ENCODE measurements around the gene MYPOP. TPM values are rescaled to one million over a fixed set of nuclear protein-coding genes. Genes with fewer than 3 reads are reported as not detected.

Gene MYPOP
- total and polyA plus RNA-seq, 9 of the 15 experiments (the other 6 are each of a cell fraction or from before 2014, with no cell fraction given) = 0.32 to 7.6 (median 1.6) TPM

DNA sequence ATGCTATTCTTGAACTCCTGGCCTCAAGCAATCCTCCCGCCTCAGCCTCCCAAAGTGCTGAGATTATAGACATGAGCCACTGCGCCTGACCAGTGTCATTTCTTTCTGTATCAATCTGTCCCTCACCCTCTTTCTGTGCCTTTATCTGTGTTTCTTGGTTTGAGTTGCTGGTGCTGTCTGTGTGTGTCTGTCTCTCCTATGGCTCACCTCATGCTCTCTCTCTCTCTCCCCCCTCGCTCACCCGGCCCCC lies 26.3 kb downstream of the MYPOP start:
- Histone ChIP-seq H3K4me2 (ENCODE audit: insufficient read depth, low read length) (peak overlapping the region; percentile 68), H3K36me3 (ENCODE audit: control insufficient read depth, insufficient read depth, low read length) (peaks cover 9% of the 10 kb centered on the region), H3K9ac (ENCODE audit: insufficient read depth in 1 of 2, low read depth in 2 of 2, low read length in 2 of 2) (peak overlapping the region; percentile 74 to 91; a peak in 3 of 4 replicates), H3K9me1 (ENCODE audit: control insufficient read depth, insufficient read depth, low read length) (no peaks in the 10 kb centered on the region), H3K79me2 (ENCODE audit: control insufficient read depth, insufficient read depth, low read length) (peaks cover 3% of the 10 kb centered on the region; the same call in 1 of the 3 replicates), H3K27me3 (ENCODE audit: control insufficient read depth in 2 of 2, insufficient read depth in 2 of 2, low read length in 2 of 2) (no peaks in the 10 kb centered on the region), H4K20me1 (replicated peaks; ENCODE audit: control insufficient read depth, insufficient read depth, low read length) (no peaks in the 10 kb centered on the region), H3K9me3 (replicated peaks; ENCODE audit: control insufficient read depth, insufficient read depth, low read depth, low read length) (no peaks in the 10 kb centered on the region), H3K4me1 (replicated peaks in 1 of 2; ENCODE audit: control insufficient read depth in 2 of 2, insufficient read depth in 2 of 2, low read length in 2 of 2) (peaks cover 51 to 74% of the 10 kb centered on the region in 2 experiments), H2AFZ (ENCODE audit: low read depth, low read length) (peak overlapping the region; percentile 89), H3K27ac (ENCODE audit: extremely low read depth, low read depth, low read length) (peak overlapping the region; percentile 90), H3K4me3 (no peak overlapping the region)
- DNase-seq (ENCODE audit: extremely low read depth in 1 of 4, low spot score in 3 of 4) = peak in 1 of 4 experiments; percentile 76
- intact Hi-C loops (cut with micrococcal nuclease) = no loop called here
- FAIRE-seq = peak; percentile 81
- peak; percentile 64 for ATAC-seq
- CTCF ChIA-PET (ENCODE audit: low intra/inter-chr PET ratio) = interaction anchor here (0.7 kb wide), 1 partner anchor 202 kb away, joined by 4 read pairs; no protein-coding TSS in a partner anchor
- in situ Hi-C loops (cut with MboI) = no loop called here
- no TSS peak for BruUV-seq (replicated peaks)
- 13% methylated on average over 4 of the region's 4 CpGs for WGBS (ENCODE audit: insufficient coverage, low coverage, missing lambda C conversion rate)
- POLR2A ChIA-PET = interaction anchor here (1.1 kb wide), 1 partner anchor 10 kb away, joined by 5 read pairs; no protein-coding TSS in a partner anchor
- TF ChIP-seq MNT (conservative IDR thresholded peaks at IDR 0.05) (no peak), ZNF561 (CRISPR knock-in tag; conservative IDR thresholded peaks at IDR 0.05) (no peak), ZFP30 (CRISPR knock-in tag; IDR thresholded peaks at IDR 0.05; ENCODE audit: borderline replicate concordance) (no peak), ZNF583 (CRISPR knock-in tag; IDR thresholded peaks at IDR 0.05) (no peak), CBFA2T3 (IDR thresholded peaks at IDR 0.05) (peak; percentile 56), TBL1XR1 (IDR thresholded peaks at IDR 0.05; ENCODE audit: low read length in 2 of 2) (0 out of 4 replicates have a peak, but pooled peaks have one; percentile 6 to 10), CREB1 (IDR thresholded peaks at IDR 0.05) (no peak), CREB1 (CRISPR knock-in tag; IDR thresholded peaks at IDR 0.05) (no peak), RBM17 (IDR thresholded peaks at IDR 0.05; ENCODE audit: borderline replicate concordance, low read depth, low read length) (no peak), KDM1A (IDR thresholded peaks at IDR 0.05) (peak in 1 of 2 experiments; percentile 69; a peak in 3 of 4 replicates), TAF9B (IDR thresholded peaks at IDR 0.05; ENCODE audit: partially characterized antibody) (no peak), BCLAF1 (IDR thresholded peaks at IDR 0.05; ENCODE audit: borderline replicate concordance in 1 of 2, control insufficient read depth in 1 of 2, low read depth in 2 of 2, low read length in 1 of 2) (0 out of 4 replicates have a peak, but pooled peaks of 1 of the 2 experiments have one; percentile 8), HSF4 (CRISPR knock-in tag; IDR thresholded peaks at IDR 0.05; ENCODE audit: borderline replicate concordance) (no peak)
- TF ChIP-seq, protein P1, sequence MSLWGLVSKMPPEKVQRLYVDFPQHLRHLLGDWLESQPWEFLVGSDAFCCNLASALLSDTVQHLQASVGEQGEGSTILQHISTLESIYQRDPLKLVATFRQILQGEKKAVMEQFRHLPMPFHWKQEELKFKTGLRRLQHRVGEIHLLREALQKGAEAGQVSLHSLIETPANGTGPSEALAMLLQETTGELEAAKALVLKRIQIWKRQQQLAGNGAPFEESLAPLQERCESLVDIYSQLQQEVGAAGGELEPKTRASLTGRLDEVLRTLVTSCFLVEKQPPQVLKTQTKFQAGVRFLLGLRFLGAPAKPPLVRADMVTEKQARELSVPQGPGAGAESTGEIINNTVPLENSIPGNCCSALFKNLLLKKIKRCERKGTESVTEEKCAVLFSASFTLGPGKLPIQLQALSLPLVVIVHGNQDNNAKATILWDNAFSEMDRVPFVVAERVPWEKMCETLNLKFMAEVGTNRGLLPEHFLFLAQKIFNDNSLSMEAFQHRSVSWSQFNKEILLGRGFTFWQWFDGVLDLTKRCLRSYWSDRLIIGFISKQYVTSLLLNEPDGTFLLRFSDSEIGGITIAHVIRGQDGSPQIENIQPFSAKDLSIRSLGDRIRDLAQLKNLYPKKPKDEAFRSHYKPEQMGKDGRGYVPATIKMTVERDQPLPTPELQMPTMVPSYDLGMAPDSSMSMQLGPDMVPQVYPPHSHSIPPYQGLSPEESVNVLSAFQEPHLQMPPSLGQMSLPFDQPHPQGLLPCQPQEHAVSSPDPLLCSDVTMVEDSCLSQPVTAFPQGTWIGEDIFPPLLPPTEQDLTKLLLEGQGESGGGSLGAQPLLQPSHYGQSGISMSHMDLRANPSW (CRISPR knock-in tag; IDR thresholded peaks at IDR 0.05) = no peak
- TF ChIP-seq, protein P2, sequence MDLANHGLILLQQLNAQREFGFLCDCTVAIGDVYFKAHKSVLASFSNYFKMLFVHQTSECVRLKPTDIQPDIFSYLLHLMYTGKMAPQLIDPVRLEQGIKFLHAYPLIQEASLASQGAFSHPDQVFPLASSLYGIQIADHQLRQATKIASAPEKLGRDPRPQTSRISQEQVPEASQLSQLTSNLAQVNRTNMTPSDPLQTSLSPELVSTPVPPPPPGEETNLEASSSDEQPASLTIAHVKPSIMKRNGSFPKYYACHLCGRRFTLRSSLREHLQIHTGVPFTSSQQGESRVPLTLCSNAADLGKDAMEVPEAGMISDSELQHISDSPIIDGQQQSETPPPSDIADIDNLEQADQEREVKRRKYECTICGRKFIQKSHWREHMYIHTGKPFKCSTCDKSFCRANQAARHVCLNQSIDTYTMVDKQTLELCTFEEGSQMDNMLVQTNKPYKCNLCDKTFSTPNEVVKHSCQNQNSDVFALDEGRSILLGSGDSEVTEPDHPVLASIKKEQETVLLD (IDR thresholded peaks at IDR 0.05) = no peak
